SK-N-SH (cell line): Measurements from ENCODE around the gene COL4A2.

Source experiments
- GATA2 ChIP-seq: sonication (generic); formaldehyde crosslinking; IDR thresholded peaks from 2 replicates; pipeline ENCODE4 v1.5.0; 2020; ENCODE audit warnings: mild to moderate bottlenecking, missing genetic modification reagents
- MXI1 ChIP-seq: IDR thresholded peaks from 2 replicates; pipeline ENCODE4 v1.6.1; 2012; ENCODE audit warnings: mild to moderate bottlenecking, low read depth, low read length, improper control_type of control experiment
- POLR2AphosphoS5 ChIP-seq: IDR thresholded peaks from 2 replicates; pipeline ENCODE4 v1.6.1; 2012; ENCODE audit warnings: low read depth, low read length
- SIN3A ChIP-seq: IDR thresholded peaks from 2 replicates; pipeline ENCODE4 v1.6.1; 2012; ENCODE audit warnings: low read depth, mild to moderate bottlenecking, low read length, moderate library complexity, borderline replicate concordance
- SMC3 ChIP-seq: IDR thresholded peaks from 2 replicates; pipeline ENCODE4 v1.6.1; 2012; ENCODE audit warnings: low read depth, low read length, improper control_type of control experiment
- TF ChIP-seq, protein P1 (sequence below): fragments of 200-600 bp; sonication (generic); IDR thresholded peaks from 2 replicates; pipeline ENCODE4 v1.6.1; 2017; ENCODE audit warnings: antibody characterized with exemption, mild to moderate bottlenecking, moderate library complexity
- TF ChIP-seq, protein P2 (sequence below): fragments of 150-350 bp; IDR thresholded peaks from 2 replicates; pipeline ENCODE4 v1.6.1; 2017; ENCODE audit warnings: antibody characterized with exemption, low read length, low read depth, borderline replicate concordance

DNA sequence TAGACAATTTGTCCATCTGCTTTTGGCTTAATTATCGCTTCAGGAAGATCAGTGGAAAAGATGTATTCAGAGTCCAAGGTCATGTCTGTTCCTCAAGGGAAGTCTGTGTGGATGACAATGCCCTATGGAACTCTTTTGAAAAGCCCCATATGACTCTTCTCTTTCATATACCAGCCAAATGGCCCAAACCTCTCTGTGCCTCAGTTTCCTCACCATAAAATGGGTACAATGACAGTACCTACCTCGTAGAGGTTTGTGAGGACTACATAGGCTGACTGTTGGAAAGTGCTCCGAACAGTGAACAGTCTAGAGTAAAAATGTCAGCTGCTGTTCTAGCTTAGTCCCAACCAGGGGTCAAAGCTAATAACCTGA, 104.6 kb downstream of the COL4A2 start:
- TF ChIP-seq MXI1 (no peak), SIN3A (no peak), GATA2 (CRISPR knock-in tag) (no peak), POLR2AphosphoS5 (no peak), SMC3 (no peak)
- TF ChIP-seq, protein P1, sequence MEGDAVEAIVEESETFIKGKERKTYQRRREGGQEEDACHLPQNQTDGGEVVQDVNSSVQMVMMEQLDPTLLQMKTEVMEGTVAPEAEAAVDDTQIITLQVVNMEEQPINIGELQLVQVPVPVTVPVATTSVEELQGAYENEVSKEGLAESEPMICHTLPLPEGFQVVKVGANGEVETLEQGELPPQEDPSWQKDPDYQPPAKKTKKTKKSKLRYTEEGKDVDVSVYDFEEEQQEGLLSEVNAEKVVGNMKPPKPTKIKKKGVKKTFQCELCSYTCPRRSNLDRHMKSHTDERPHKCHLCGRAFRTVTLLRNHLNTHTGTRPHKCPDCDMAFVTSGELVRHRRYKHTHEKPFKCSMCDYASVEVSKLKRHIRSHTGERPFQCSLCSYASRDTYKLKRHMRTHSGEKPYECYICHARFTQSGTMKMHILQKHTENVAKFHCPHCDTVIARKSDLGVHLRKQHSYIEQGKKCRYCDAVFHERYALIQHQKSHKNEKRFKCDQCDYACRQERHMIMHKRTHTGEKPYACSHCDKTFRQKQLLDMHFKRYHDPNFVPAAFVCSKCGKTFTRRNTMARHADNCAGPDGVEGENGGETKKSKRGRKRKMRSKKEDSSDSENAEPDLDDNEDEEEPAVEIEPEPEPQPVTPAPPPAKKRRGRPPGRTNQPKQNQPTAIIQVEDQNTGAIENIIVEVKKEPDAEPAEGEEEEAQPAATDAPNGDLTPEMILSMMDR = no peak
- TF ChIP-seq, protein P2, sequence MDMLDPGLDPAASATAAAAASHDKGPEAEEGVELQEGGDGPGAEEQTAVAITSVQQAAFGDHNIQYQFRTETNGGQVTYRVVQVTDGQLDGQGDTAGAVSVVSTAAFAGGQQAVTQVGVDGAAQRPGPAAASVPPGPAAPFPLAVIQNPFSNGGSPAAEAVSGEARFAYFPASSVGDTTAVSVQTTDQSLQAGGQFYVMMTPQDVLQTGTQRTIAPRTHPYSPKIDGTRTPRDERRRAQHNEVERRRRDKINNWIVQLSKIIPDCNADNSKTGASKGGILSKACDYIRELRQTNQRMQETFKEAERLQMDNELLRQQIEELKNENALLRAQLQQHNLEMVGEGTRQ = no peak
